DOHH2 (cell line): ENCODE results near the gene FXYD6.
"Not testable (repeated sequence)": the region's sequence is repeated elsewhere in the genome, so short reads cannot be mapped to it uniquely, and the experiment has no call there.

ENCODE experiments used
- H3F3A ChIP-seq: fragments of 200-600 bp; sonication (generic), shearing (Covaris generic); 2 replicates; pipeline ENCODE4 v1.6.0; 2016; ENCODE audit warnings: antibody characterized with exemption, mild to moderate bottlenecking; ENCODE audit not compliant: control insufficient read depth, insufficient read depth
- H3K27ac ChIP-seq: fragments of 200-600 bp; sonication (generic); 2 replicates; pipeline ENCODE4 v1.5.1; 2014; ENCODE audit warnings: low read depth, mild to moderate bottlenecking, low read length, moderate library complexity
- H3K27me3 ChIP-seq: fragments of 200-600 bp; sonication (generic); 2 replicates; pipeline ENCODE4 v1.6.1; 2014; ENCODE audit warnings: mild to moderate bottlenecking, low read length, mixed read lengths; ENCODE audit not compliant: control insufficient read depth
- H3K36me3 ChIP-seq: fragments of 200-600 bp; sonication (generic); 2 replicates; pipeline ENCODE4 v1.6.1; 2014; ENCODE audit warnings: mild to moderate bottlenecking, low read length, moderate library complexity, mixed read lengths; ENCODE audit not compliant: control insufficient read depth
- H3K4me1 ChIP-seq: fragments of 200-600 bp; sonication (generic); 2 replicates; pipeline ENCODE4 v1.6.1; 2014; ENCODE audit warnings: mild to moderate bottlenecking, low read length, mixed read lengths; ENCODE audit not compliant: control insufficient read depth
- H3K4me2 ChIP-seq: fragments of 200-600 bp; sonication (generic); 2 replicates; pipeline ENCODE4 v1.6.0; 2014; ENCODE audit warnings: mild to moderate bottlenecking, low read length, moderate library complexity
- H3K4me3 ChIP-seq: fragments of 200-600 bp; sonication (generic); 2 replicates; pipeline ENCODE4 v1.5.1; 2014; ENCODE audit warnings: mild to moderate bottlenecking, low read length, mixed read lengths
- H3K79me2 ChIP-seq: fragments of 200-600 bp; sonication (generic); 2 replicates; pipeline ENCODE4 v1.6.1; 2014; ENCODE audit warnings: mild to moderate bottlenecking, low read length, mixed read lengths; ENCODE audit not compliant: control insufficient read depth
- H3K9me2 ChIP-seq: fragments of 200-600 bp; sonication (generic); replicated peaks from 2 replicates; pipeline ENCODE4 v1.6.1; 2014; ENCODE audit warnings: mild to moderate bottlenecking, low read length, mixed read lengths; ENCODE audit not compliant: control insufficient read depth
- H3K9me3 ChIP-seq: fragments of 200-600 bp; sonication (generic); 2 replicates; pipeline ENCODE4 v1.6.1; 2014; ENCODE audit warnings: antibody characterized with exemption, low read length, mixed read lengths; ENCODE audit not compliant: control insufficient read depth, insufficient read depth
- H4K20me1 ChIP-seq: fragments of 200-600 bp; sonication (generic); 2 replicates; pipeline ENCODE4 v1.6.0; 2014; ENCODE audit warnings: low read depth, mild to moderate bottlenecking, antibody characterized with exemption, low read length, moderate library complexity; ENCODE audit not compliant: control insufficient read depth, insufficient read depth
- CTCF ChIP-seq: fragments of 200-600 bp; sonication (generic); IDR thresholded peaks from one replicate; pipeline ENCODE4 v1.5.1; 2014; ENCODE audit warnings: antibody characterized with exemption, mild to moderate bottlenecking, low read depth, low read length; ENCODE audit not compliant: poor library complexity, severe bottlenecking
- EZH2phosphoT487 ChIP-seq: fragments of 200-600 bp; sonication (generic); IDR thresholded peaks from 2 replicates; pipeline ENCODE4 v1.6.1; 2017; ENCODE audit warnings: borderline replicate concordance, mild to moderate bottlenecking, antibody characterized with exemption, low read length, moderate library complexity, mixed read lengths

The FXYD6 gene

DNA sequence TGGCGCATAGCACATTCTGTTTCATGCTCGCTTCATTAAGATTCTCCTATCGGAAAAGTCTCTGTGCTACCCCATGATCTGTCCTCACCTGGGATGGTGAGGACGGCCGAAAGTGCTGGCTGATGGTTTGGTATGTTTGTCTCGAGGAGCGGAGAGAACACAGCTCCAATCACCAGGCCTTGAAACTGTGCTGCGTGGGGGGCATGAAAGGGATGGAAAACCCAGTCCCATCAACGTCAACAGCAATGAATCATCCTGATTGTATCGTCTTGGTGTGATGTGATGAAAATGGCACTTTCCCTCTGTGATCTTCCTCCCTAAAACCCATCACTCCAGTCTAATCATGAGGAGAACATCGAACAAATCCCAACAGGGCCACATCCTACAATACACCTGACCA lies 8.4 kb downstream of the FXYD6 start:
- Histone ChIP-seq H3K4me1 (no peaks in the 10 kb centered on the region), H3K9me2 (no peaks in the 10 kb centered on the region), H3K4me2 (no peak overlapping the region), H3K36me3 (no peaks in the 10 kb centered on the region), H4K20me1 (no peaks in the 10 kb centered on the region), H3K27ac (no peak overlapping the region), H3K27me3 (peaks cover 15% of the 10 kb centered on the region; the same call in 1 of the 2 replicates), H3K4me3 (no peak overlapping the region), H3K79me2 (no peaks in the 10 kb centered on the region), H3K9me3 (no peaks in the 10 kb centered on the region), H3F3A (no peaks in the 10 kb centered on the region)
- TF ChIP-seq EZH2phosphoT487: no peak

DNA sequence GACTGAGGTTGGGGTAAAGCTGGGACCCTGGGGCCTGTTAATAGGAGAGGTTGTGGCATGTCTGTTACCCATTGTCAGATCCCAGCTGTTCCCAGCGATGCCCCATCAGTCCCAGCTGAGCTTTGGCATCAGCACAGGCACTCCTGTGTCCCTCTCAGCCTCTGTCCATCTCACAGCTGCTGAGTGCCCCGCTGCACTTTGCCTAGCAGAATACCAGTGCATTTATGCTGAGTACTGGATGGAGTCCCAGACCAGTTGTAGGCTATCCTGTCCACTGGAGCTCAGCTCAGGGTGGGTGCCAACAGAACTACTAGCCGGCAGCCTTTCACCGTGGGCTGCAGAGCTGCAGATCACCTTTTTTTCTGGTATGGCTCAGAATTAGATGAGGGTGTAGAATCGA lies 9.9 kb downstream of the FXYD6 start:
- Histone ChIP-seq H3K27ac (no peak overlapping the region), H3K4me2 (no peak overlapping the region), H3K79me2 (no peaks in the 10 kb centered on the region), H4K20me1 (no peaks in the 10 kb centered on the region), H3F3A (no peaks in the 10 kb centered on the region), H3K4me1 (no peaks in the 10 kb centered on the region), H3K27me3 (peaks cover 4% of the 10 kb centered on the region; the same call in 1 of the 2 replicates), H3K9me2 (no peaks in the 10 kb centered on the region), H3K36me3 (no peaks in the 10 kb centered on the region), H3K4me3 (no peak overlapping the region), H3K9me3 (no peaks in the 10 kb centered on the region)
- TF ChIP-seq CTCF: no peak
- TF ChIP-seq EZH2phosphoT487: no peak

GRCh38 chr11:117865546-117865945 lies 10.9 kb downstream of the FXYD6 start:
- not testable (repeated sequence) for H3K27me3 ChIP-seq

DNA sequence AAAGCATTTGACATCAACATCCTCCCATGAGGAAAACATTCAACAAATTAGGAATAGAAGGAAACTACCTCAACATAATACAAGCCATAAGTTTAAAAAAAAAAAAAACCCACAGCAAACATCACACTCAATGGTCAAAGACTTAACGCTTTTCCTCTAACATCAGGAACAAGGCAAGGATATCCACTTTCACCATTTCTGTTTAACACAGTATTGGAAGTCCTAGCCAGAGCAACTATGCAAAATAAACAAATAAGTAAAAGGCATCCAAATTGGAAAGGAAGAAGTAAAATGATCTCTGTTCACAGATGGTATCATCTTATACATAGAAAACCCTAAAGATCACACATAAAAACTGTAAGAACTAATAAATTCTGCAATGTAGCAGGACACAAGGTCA lies 13.1 kb downstream of the FXYD6 start:
- no peaks in the 10 kb centered on the region for H3F3A ChIP-seq
- H3K36me3 ChIP-seq: no peaks in the 10 kb centered on the region
- no peaks in the 10 kb centered on the region for H3K27me3 ChIP-seq
- no peaks in the 10 kb centered on the region for H3K4me1 ChIP-seq
- H3K9me3 ChIP-seq: no peaks in the 10 kb centered on the region
- TF ChIP-seq EZH2phosphoT487 (no peak), CTCF (no peak)
- no peaks in the 10 kb centered on the region for H4K20me1 ChIP-seq
- no peaks in the 10 kb centered on the region for H3K79me2 ChIP-seq
- H3K9me2 ChIP-seq: no peaks in the 10 kb centered on the region
- no peak overlapping the region for H3K4me2 ChIP-seq
- no peak overlapping the region for H3K4me3 ChIP-seq
- no peak overlapping the region for H3K27ac ChIP-seq

More at GRCh38 chr11:117865546-117865945, 10.9 kb downstream of the FXYD6 start:
- not testable (repeated sequence) for H3K4me3 ChIP-seq, H3K79me2 ChIP-seq, H3K4me1 ChIP-seq, H3K9me2 ChIP-seq, H3K27ac ChIP-seq, H3K9me3 ChIP-seq, H3K36me3 ChIP-seq, H4K20me1 ChIP-seq, H3F3A ChIP-seq, H3K4me2 ChIP-seq
